ENCODE measurements around the gene GNAQ.

GNAQ gene

GRCh38 chr9:78047106-78047505 lies 15.5 kb upstream of the GNAQ start:
- Histone ChIP-seq H3K4me1 (ENCODE audit: control insufficient read depth, insufficient read depth, low read length, unreplicated experiment) (no peaks in the 10 kb centered on the region), H3K79me2 (ENCODE audit: control insufficient read depth, insufficient read depth, low read length, unreplicated experiment) (no peaks in the 10 kb centered on the region), H3K36me3 (ENCODE audit: insufficient read depth, low read length) (no peaks in the 10 kb centered on the region), H3K27ac (ENCODE audit: low read depth, low read length) (no peak overlapping the region), H2AFZ (ENCODE audit: low read length, unreplicated experiment) (no peak overlapping the region), H3K4me3 (ENCODE audit: low read depth, low read length) (no peak overlapping the region), H3K27me3 (ENCODE audit: insufficient read depth, low read length) (peaks cover 35% of the 10 kb centered on the region)

- Histone ChIP-seq H3K4me1 (ENCODE audit: control insufficient read depth, insufficient read depth, low read length, unreplicated experiment) (no peaks in the 10 kb centered on the region), H2AFZ (ENCODE audit: low read length, unreplicated experiment) (no peak overlapping the region), H3K4me3 (ENCODE audit: low read depth, low read length) (no peak overlapping the region), H3K27me3 (ENCODE audit: insufficient read depth, low read length) (peaks cover 26% of the 10 kb centered on the region), H3K27ac (ENCODE audit: low read depth, low read length) (no peak overlapping the region), H3K36me3 (ENCODE audit: insufficient read depth, low read length) (no peaks in the 10 kb centered on the region), H3K79me2 (ENCODE audit: control insufficient read depth, insufficient read depth, low read length, unreplicated experiment) (no peaks in the 10 kb centered on the region)
Observed at GRCh38 chr9:78046112-78046511, 14.5 kb upstream of the GNAQ start.

- Histone ChIP-seq H2AFZ (ENCODE audit: low read length, unreplicated experiment) (no peak overlapping the region), H3K4me3 (ENCODE audit: low read depth, low read length) (no peak overlapping the region), H3K27ac (ENCODE audit: low read depth, low read length) (no peak overlapping the region), H3K27me3 (ENCODE audit: insufficient read depth, low read length) (peaks cover 20% of the 10 kb centered on the region; the same call in 1 of the 2 replicates), H3K36me3 (ENCODE audit: insufficient read depth, low read length) (no peaks in the 10 kb centered on the region), H3K79me2 (ENCODE audit: control insufficient read depth, insufficient read depth, low read length, unreplicated experiment) (no peaks in the 10 kb centered on the region), H3K4me1 (ENCODE audit: control insufficient read depth, insufficient read depth, low read length, unreplicated experiment) (no peaks in the 10 kb centered on the region)
Observed at GRCh38 chr9:78044886-78045285, 13.3 kb upstream of the GNAQ start.

- Histone ChIP-seq H3K4me1 (ENCODE audit: control insufficient read depth, insufficient read depth, low read length, unreplicated experiment) (no peaks in the 10 kb centered on the region), H3K27me3 (ENCODE audit: insufficient read depth, low read length) (peaks cover 13% of the 10 kb centered on the region; the same call in 1 of the 2 replicates), H3K4me3 (ENCODE audit: low read depth, low read length) (no peak overlapping the region), H2AFZ (ENCODE audit: low read length, unreplicated experiment) (no peak overlapping the region), H3K27ac (ENCODE audit: low read depth, low read length) (no peak overlapping the region), H3K79me2 (ENCODE audit: control insufficient read depth, insufficient read depth, low read length, unreplicated experiment) (no peaks in the 10 kb centered on the region), H3K36me3 (ENCODE audit: insufficient read depth, low read length) (no peaks in the 10 kb centered on the region)
Observed at GRCh38 chr9:78044189-78044588, 12.6 kb upstream of the GNAQ start.

- Histone ChIP-seq H3K27ac (ENCODE audit: low read depth, low read length) (no peak overlapping the region), H3K36me3 (ENCODE audit: insufficient read depth, low read length) (no peaks in the 10 kb centered on the region), H2AFZ (ENCODE audit: low read length, unreplicated experiment) (no peak overlapping the region), H3K4me1 (ENCODE audit: control insufficient read depth, insufficient read depth, low read length, unreplicated experiment) (no peaks in the 10 kb centered on the region), H3K4me3 (ENCODE audit: low read depth, low read length) (no peak overlapping the region), H3K27me3 (ENCODE audit: insufficient read depth, low read length) (peaks cover 11% of the 10 kb centered on the region; the same call in 1 of the 2 replicates), H3K79me2 (ENCODE audit: control insufficient read depth, insufficient read depth, low read length, unreplicated experiment) (no peaks in the 10 kb centered on the region)
Observed at GRCh38 chr9:78041971-78042370, 10.4 kb upstream of the GNAQ start.

GRCh38 chr9:78040726-78041125 lies 9.1 kb upstream of the GNAQ start:
- H3K36me3 ChIP-seq (ENCODE audit: insufficient read depth, low read length) = no peaks in the 10 kb centered on the region
- no peaks in the 10 kb centered on the region for H3K4me1 ChIP-seq (ENCODE audit: control insufficient read depth, insufficient read depth, low read length, unreplicated experiment)
- H3K27me3 ChIP-seq (ENCODE audit: insufficient read depth, low read length) = peaks cover 7% of the 10 kb centered on the region; the same call in 1 of the 2 replicates
- no peak overlapping the region for H2AFZ ChIP-seq (ENCODE audit: low read length, unreplicated experiment)
- H3K79me2 ChIP-seq (ENCODE audit: control insufficient read depth, insufficient read depth, low read length, unreplicated experiment) = no peaks in the 10 kb centered on the region
- no peak overlapping the region for H3K27ac ChIP-seq (ENCODE audit: low read depth, low read length)
- no peak overlapping the region for H3K4me3 ChIP-seq (ENCODE audit: low read depth, low read length)

- H3K4me3 ChIP-seq (ENCODE audit: low read depth, low read length) = no peak overlapping the region
- H3K4me1 ChIP-seq (ENCODE audit: control insufficient read depth, insufficient read depth, low read length, unreplicated experiment) = peaks cover 6% of the 10 kb centered on the region
- H2AFZ ChIP-seq (ENCODE audit: low read length, unreplicated experiment) = no peak overlapping the region
- no peaks in the 10 kb centered on the region for H3K36me3 ChIP-seq (ENCODE audit: insufficient read depth, low read length)
- no peaks in the 10 kb centered on the region for H3K79me2 ChIP-seq (ENCODE audit: control insufficient read depth, insufficient read depth, low read length, unreplicated experiment)
- H3K27me3 ChIP-seq (ENCODE audit: insufficient read depth, low read length) = no peaks in the 10 kb centered on the region
- H3K27ac ChIP-seq (ENCODE audit: low read depth, low read length) = no peak overlapping the region
Observed at GRCh38 chr9:78038620-78039300, 7.1 kb upstream of the GNAQ start.

GRCh38 chr9:78035383-78035993 lies 3.9 kb upstream of the GNAQ start:
- Histone ChIP-seq H3K79me2 (ENCODE audit: control insufficient read depth, insufficient read depth, low read length, unreplicated experiment) (peaks cover 8% of the 10 kb centered on the region), H3K27me3 (ENCODE audit: insufficient read depth, low read length) (no peaks in the 10 kb centered on the region), H2AFZ (ENCODE audit: low read length, unreplicated experiment) (peak overlapping the region; percentile 88), H3K36me3 (ENCODE audit: insufficient read depth, low read length) (no peaks in the 10 kb centered on the region), H3K4me1 (ENCODE audit: control insufficient read depth, insufficient read depth, low read length, unreplicated experiment) (peaks cover 16% of the 10 kb centered on the region), H3K27ac (ENCODE audit: low read depth, low read length) (no peak overlapping the region), H3K4me3 (ENCODE audit: low read depth, low read length) (0 out of 2 replicates have a peak overlapping the region, but pooled peaks have one; percentile 23)

- H3K4me3 ChIP-seq (ENCODE audit: low read depth, low read length) = no peak overlapping the region
- H3K79me2 ChIP-seq (ENCODE audit: control insufficient read depth, insufficient read depth, low read length, unreplicated experiment) = peaks cover 24% of the 10 kb centered on the region
- no peaks in the 10 kb centered on the region for H3K27me3 ChIP-seq (ENCODE audit: insufficient read depth, low read length)
- H3K4me1 ChIP-seq (ENCODE audit: control insufficient read depth, insufficient read depth, low read length, unreplicated experiment) = peaks cover 17% of the 10 kb centered on the region
- H3K36me3 ChIP-seq (ENCODE audit: insufficient read depth, low read length) = no peaks in the 10 kb centered on the region
- H2AFZ ChIP-seq (ENCODE audit: low read length, unreplicated experiment) = no peak overlapping the region
- no peak overlapping the region for H3K27ac ChIP-seq (ENCODE audit: low read depth, low read length)
Observed at GRCh38 chr9:78033870-78034269, 2.3 kb upstream of the GNAQ start.

GRCh38 chr9:78032730-78033457 lies 1.3 kb upstream of the GNAQ start:
- H3K4me3 ChIP-seq (ENCODE audit: low read depth, low read length) = peak overlapping the region; percentile 85
- H3K27me3 ChIP-seq (ENCODE audit: insufficient read depth, low read length) = no peaks in the 10 kb centered on the region
- no peaks in the 10 kb centered on the region for H3K36me3 ChIP-seq (ENCODE audit: insufficient read depth, low read length)
- H3K4me1 ChIP-seq (ENCODE audit: control insufficient read depth, insufficient read depth, low read length, unreplicated experiment) = peaks cover 25% of the 10 kb centered on the region
- peak overlapping the region; percentile 77 for H2AFZ ChIP-seq (ENCODE audit: low read length, unreplicated experiment)
- H3K79me2 ChIP-seq (ENCODE audit: control insufficient read depth, insufficient read depth, low read length, unreplicated experiment) = peaks cover 31% of the 10 kb centered on the region
- peak overlapping the region; percentile 63 for H3K27ac ChIP-seq (ENCODE audit: low read depth, low read length)

Data from ACC112 (cell line).